Subcutaneous abdominal adipose tissue (tissue), 5 donors: ENCODE measurements around the gene CDV3.
"Not testable (repeated sequence)": the region's sequence is repeated elsewhere in the genome, so short reads cannot be mapped to it uniquely, and the experiment has no call there.

Source experiments
- H3K27ac ChIP-seq: one replicate; pipeline ENCODE4 v1.7.0; 2013; ENCODE audit warnings: low read depth, mild to moderate bottlenecking, inconsistent platforms, low read length, moderate library complexity
- H3K27me3 ChIP-seq, 5 donors: one replicate each; pipeline ENCODE4 v1.7.0; 2013; ENCODE audit warnings: low read length in 5 of 5, inconsistent platforms in 1 of 5; ENCODE audit not compliant: control insufficient read depth in 5 of 5, insufficient read depth in 4 of 5
- H3K36me3 ChIP-seq, 5 donors: one replicate each; pipeline ENCODE4 v1.7.0; 2013; ENCODE audit warnings: low read length in 5 of 5; ENCODE audit not compliant: control insufficient read depth in 5 of 5, insufficient read depth in 5 of 5
- H3K4me1 ChIP-seq, 5 donors: one replicate each; pipeline ENCODE4 v1.7.0; 2013; ENCODE audit warnings: low read length in 5 of 5, mild to moderate bottlenecking in 3 of 5, moderate library complexity in 1 of 5; ENCODE audit not compliant: control insufficient read depth in 5 of 5, insufficient read depth in 5 of 5
- H3K4me3 ChIP-seq, 5 donors: one replicate each; pipeline ENCODE4 v1.7.0; 2013; ENCODE audit warnings: low read length in 5 of 5, low read depth in 1 of 5
- H3K9ac ChIP-seq, 5 donors: one replicate each; pipeline ENCODE4 v1.7.0; 2013; ENCODE audit warnings: low read length in 5 of 5, mild to moderate bottlenecking in 4 of 5, moderate library complexity in 3 of 5
- H3K9me3 ChIP-seq, 5 donors: one replicate each; pipeline ENCODE4 v1.7.0; 2013; ENCODE audit warnings: low read length in 5 of 5; ENCODE audit not compliant: control insufficient read depth in 5 of 5
- donor health status: healthy.
- donor health status: healthy.
- donor health status: healthy.
- donor health status: healthy.
- donor health status: healthy.

CDV3 gene

GRCh38 chr3:133573629-133574194 is at the start of gene CDV3:
CDV3 (plus strand) TSS chr3:133573686; CDS start chr3:133574045, 359 bp downstream.
- no peaks in the 10 kb centered on the region for H3K9me3 ChIP-seq
- H3K9ac ChIP-seq: peak within 1 kb of the TSS; percentile 81 to 99 (median 93)
- peak within 1 kb of the TSS; percentile 82 to 92 (median 87) for H3K4me3 ChIP-seq
- peak within 1 kb of the TSS; percentile 95 for H3K27ac ChIP-seq
- no peaks in the 10 kb centered on the region for H3K27me3 ChIP-seq
- peaks cover 10 to 68% (median 43%) of the 10 kb centered on the region in 5 donors for H3K4me1 ChIP-seq
- peaks cover 12 to 25% (median 19%) of the 10 kb centered on the region in 5 donors for H3K36me3 ChIP-seq

DNA sequence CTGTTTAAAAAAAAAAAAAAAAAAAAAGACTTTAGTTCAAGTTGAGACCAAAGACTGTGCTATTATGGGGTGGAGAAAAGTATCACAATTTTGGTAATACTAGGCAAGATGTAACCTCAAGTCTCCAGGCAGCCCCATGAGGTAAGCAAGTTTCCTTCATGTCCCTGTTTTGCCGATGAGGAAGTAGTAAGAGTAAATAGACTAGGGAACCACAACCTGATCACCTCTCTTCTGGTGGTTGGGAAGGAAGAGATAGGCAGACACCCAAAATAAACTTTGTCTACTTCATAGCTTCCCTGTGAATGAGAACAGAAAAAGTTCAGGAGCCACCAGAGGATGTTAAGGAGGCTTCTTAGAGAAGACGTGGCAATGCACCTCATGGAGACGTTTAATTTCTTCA is 49.7 kb upstream of the CDV3 start:
- H3K27ac ChIP-seq, H3K36me3 ChIP-seq, H3K4me1 ChIP-seq, H3K9ac ChIP-seq, H3K4me3 ChIP-seq, H3K27me3 ChIP-seq, H3K9me3 ChIP-seq: not testable (repeated sequence)

- H3K4me1 ChIP-seq: peaks cover 0 to 2% (median 0%) of the 10 kb centered on the region in 5 donors
- H3K9ac ChIP-seq: no peak overlapping the region
- no peak overlapping the region for H3K27ac ChIP-seq
- peaks cover 0 to 6% (median 0%) of the 10 kb centered on the region in 5 donors for H3K9me3 ChIP-seq
- no peak overlapping the region for H3K4me3 ChIP-seq
- no peaks in the 10 kb centered on the region for H3K27me3 ChIP-seq
- H3K36me3 ChIP-seq: no peaks in the 10 kb centered on the region
Measured at GRCh38 chr3:133525435-133525834, 48.1 kb upstream of the CDV3 start.

DNA sequence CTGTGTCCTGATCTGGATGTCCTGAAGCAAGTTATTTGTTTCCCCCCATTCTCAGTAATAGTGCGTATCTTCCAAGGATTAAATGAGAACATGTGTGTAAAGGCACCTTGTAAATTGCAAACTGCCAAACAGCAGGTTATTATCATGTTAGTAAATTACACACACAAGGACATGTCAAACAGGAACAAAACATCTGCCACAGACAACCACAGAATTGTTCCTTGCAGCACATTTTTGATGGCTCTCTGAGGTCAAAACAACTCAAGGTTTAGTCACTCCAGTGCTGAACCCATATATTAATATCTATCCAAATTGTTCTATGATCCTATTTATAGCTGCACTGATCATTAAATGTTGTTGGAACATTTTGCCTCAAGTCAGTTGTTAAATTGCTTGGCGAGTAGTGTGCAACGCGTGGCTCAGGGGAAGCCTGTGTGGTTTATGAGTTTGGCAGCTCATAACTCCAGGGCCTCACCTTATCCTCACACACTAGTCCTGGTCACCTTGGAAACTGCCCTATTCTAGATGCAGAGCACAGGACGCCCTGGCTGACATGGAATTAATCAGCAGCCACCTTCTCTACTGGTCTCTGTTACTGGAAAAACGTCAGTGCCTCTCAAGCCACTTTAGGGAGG is 46.3 kb upstream of the CDV3 start:
- H3K36me3 ChIP-seq: no peaks in the 10 kb centered on the region
- H3K27me3 ChIP-seq: no peaks in the 10 kb centered on the region
- H3K27ac ChIP-seq: no peak overlapping the region
- no peak overlapping the region for H3K4me3 ChIP-seq
- H3K9ac ChIP-seq: no peak overlapping the region
- peaks cover 0 to 3% (median 0%) of the 10 kb centered on the region in 5 donors for H3K4me1 ChIP-seq
- H3K9me3 ChIP-seq: peaks cover 0 to 6% (median 0%) of the 10 kb centered on the region in 5 donors

GRCh38 chr3:133529809-133530208 is 43.7 kb upstream of the CDV3 start:
- no peak overlapping the region for H3K27ac ChIP-seq
- peaks cover 0 to 6% (median 0%) of the 10 kb centered on the region in 5 donors for H3K9me3 ChIP-seq
- H3K4me3 ChIP-seq: no peak overlapping the region
- peaks cover 0 to 3% (median 0%) of the 10 kb centered on the region in 5 donors for H3K4me1 ChIP-seq
- H3K36me3 ChIP-seq: no peaks in the 10 kb centered on the region
- no peaks in the 10 kb centered on the region for H3K27me3 ChIP-seq
- no peak overlapping the region for H3K9ac ChIP-seq

- Histone ChIP-seq H3K27me3 (no peaks in the 10 kb centered on the region), H3K9ac (no peak overlapping the region), H3K4me3 (no peak overlapping the region), H3K9me3 (peaks cover 0 to 6% (median 0%) of the 10 kb centered on the region in 5 donors), H3K4me1 (peaks cover 2 to 20% (median 13%) of the 10 kb centered on the region in 5 donors), H3K36me3 (no peaks in the 10 kb centered on the region), H3K27ac (no peak overlapping the region)
Measured at GRCh38 chr3:133531981-133532380, 41.5 kb upstream of the CDV3 start.

- peaks cover 2 to 20% (median 13%) of the 10 kb centered on the region in 5 donors for H3K4me1 ChIP-seq
- H3K27me3 ChIP-seq: no peaks in the 10 kb centered on the region
- H3K9me3 ChIP-seq: peaks cover 0 to 6% (median 0%) of the 10 kb centered on the region in 5 donors
- no peak overlapping the region for H3K9ac ChIP-seq
- no peak overlapping the region for H3K4me3 ChIP-seq
- H3K27ac ChIP-seq: no peak overlapping the region
- no peaks in the 10 kb centered on the region for H3K36me3 ChIP-seq
Measured at GRCh38 chr3:133532951-133533350, 40.5 kb upstream of the CDV3 start.

DNA sequence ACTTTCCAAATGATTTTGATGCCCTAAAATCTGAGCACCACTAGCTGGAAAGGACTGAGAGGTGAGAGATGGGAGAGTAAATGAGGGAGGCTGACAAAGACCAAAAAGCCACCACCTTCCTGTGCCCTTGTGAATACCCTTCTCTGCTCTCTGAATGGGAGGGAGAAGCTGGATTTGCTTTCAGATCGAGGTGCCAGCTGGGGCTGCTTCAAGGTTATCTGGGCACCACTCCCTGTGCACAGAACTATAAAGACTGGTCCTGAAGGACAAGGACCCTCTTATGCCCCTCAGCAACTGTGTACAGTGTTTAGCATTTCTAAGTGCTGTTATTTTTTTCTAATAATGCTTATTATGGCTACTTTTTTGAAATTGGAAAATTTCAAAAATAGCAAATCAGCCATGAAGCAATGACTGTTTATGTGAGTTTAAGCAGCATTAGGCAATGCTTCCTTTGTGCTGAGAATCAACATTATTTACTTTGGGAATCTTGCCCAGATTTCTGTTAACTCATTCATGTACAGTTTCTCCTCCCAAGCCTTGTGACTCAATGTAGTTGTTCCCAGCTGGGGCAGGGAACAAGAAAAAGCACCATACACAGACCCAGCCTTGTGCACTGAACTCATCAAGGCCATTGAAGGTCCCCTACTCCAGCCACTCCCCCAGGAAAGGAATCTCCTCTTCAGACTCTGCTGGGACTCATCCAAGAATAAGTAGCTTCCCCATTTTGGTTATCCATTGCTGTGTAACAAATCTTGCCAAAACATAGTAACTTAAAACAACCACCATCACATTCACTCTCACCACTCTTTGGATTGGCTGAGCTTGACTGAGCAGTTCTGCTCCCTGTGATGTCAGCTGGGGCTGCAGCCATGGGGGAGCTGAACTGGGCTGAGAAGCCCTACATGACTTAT is 37.3 kb upstream of the CDV3 start:
- Histone ChIP-seq H3K27me3 (no peaks in the 10 kb centered on the region), H3K9ac (peak overlapping the region in 2 of 5 donors; percentile 38), H3K9me3 (peaks cover 0 to 5% (median 0%) of the 10 kb centered on the region in 5 donors), H3K36me3 (no peaks in the 10 kb centered on the region), H3K27ac (peak overlapping the region; percentile 70), H3K4me3 (no peak overlapping the region), H3K4me1 (peaks cover 2 to 32% (median 21%) of the 10 kb centered on the region in 5 donors)

DNA sequence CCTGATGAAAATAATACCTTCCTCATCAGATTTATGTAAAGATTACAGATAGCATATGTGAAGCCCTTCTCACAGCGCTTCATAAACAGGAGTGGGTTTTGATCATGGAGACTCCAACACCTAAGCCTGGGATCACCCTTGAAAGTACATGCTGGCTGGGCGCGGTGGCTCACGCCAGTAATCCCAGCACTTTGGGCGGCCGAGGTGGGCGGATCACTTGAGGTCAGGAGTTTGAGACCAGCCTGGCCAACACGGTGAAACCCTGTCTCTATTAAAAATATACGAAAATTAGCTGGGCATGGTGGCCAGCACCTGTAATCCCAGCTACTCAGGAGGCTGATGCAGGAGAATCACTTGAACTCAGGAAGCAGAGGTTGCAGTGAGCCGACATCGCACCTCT is 36.4 kb upstream of the CDV3 start:
- not testable (repeated sequence) for H3K9ac ChIP-seq, H3K27ac ChIP-seq, H3K27me3 ChIP-seq, H3K36me3 ChIP-seq, H3K9me3 ChIP-seq, H3K4me3 ChIP-seq
- H3K4me1 ChIP-seq: peaks cover 2 to 32% (median 21%) of the 10 kb centered on the region in 5 donors

DNA sequence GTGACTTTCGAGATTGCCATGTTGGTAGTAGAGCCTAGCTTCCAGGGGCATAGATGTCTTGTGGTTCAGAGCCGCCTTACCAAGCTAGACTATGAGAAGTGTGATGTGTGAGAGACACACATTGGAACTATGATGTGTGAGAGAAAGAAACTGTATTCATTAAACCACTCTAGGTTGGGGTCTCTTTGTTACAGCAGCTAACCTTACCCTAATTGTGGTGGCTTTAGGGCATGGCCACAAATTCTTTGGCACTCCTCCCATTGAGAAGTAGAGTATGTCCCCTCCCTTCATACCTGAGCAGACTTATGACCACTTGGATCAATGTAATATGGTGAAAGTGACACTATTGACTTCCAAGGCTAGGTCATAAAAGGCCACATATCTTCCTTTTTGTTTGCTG is 35.3 kb upstream of the CDV3 start:
- peaks cover 2 to 32% (median 21%) of the 10 kb centered on the region in 5 donors for H3K4me1 ChIP-seq
- no peak overlapping the region for H3K9ac ChIP-seq
- no peaks in the 10 kb centered on the region for H3K36me3 ChIP-seq
- H3K9me3 ChIP-seq: peaks cover 0 to 5% (median 0%) of the 10 kb centered on the region in 5 donors
- no peak overlapping the region for H3K27ac ChIP-seq
- H3K4me3 ChIP-seq: no peak overlapping the region
- H3K27me3 ChIP-seq: no peaks in the 10 kb centered on the region
